ENCODE results near the gene CCSER1.

CCSER1 gene

GRCh38 chr4:90280954-90281353 is 153.8 kb downstream of the CCSER1 start:
- H3K9me3 ChIP-seq (ENCODE audit: insufficient read depth, low read length) = no peaks in the 10 kb centered on the region
- no peaks in the 10 kb centered on the region for H3K79me2 ChIP-seq (ENCODE audit: insufficient read depth, low read length)
- H3K4me3 ChIP-seq (ENCODE audit: insufficient read depth, low read length, poor library complexity, severe bottlenecking) = no peak overlapping the region
- H3F3A ChIP-seq (ENCODE audit: insufficient read depth) = no peaks in the 10 kb centered on the region
- no peaks in the 10 kb centered on the region for H3K9me2 ChIP-seq (replicated peaks; ENCODE audit: insufficient read depth, low read length)
- no peak overlapping the region for H3K9ac ChIP-seq (ENCODE audit: low read length)
- H3K27ac ChIP-seq (ENCODE audit: low read depth, low read length) = no peak overlapping the region
- TF ChIP-seq EZH2phosphoT487 (conservative IDR thresholded peaks at IDR 0.05; ENCODE audit: low read length) (no peak), CTCF (IDR thresholded peaks at IDR 0.05; ENCODE audit: insufficient read depth, low read length, poor library complexity, severe bottlenecking) (no peak)
- H3K27me3 ChIP-seq (ENCODE audit: low read length) = no peaks in the 10 kb centered on the region
- H3K4me2 ChIP-seq (ENCODE audit: low read depth, low read length, poor library complexity, severe bottlenecking) = no peak overlapping the region
- no peaks in the 10 kb centered on the region for H4K20me1 ChIP-seq (ENCODE audit: low read depth, low read length)
- no peak overlapping the region for H2AFZ ChIP-seq (ENCODE audit: low read depth, low read length, severe bottlenecking)
- H3K36me3 ChIP-seq (ENCODE audit: low read length) = no peaks in the 10 kb centered on the region

- Histone ChIP-seq H2AFZ (ENCODE audit: low read depth, low read length, severe bottlenecking) (no peak overlapping the region), H3K9me3 (ENCODE audit: insufficient read depth, low read length) (no peaks in the 10 kb centered on the region), H3K27me3 (ENCODE audit: low read length) (no peaks in the 10 kb centered on the region), H3K4me3 (ENCODE audit: insufficient read depth, low read length, poor library complexity, severe bottlenecking) (no peak overlapping the region), H3K4me2 (ENCODE audit: low read depth, low read length, poor library complexity, severe bottlenecking) (no peak overlapping the region), H3K36me3 (ENCODE audit: low read length) (no peaks in the 10 kb centered on the region), H3K79me2 (ENCODE audit: insufficient read depth, low read length) (no peaks in the 10 kb centered on the region), H3K9ac (ENCODE audit: low read length) (no peak overlapping the region), H3K9me2 (replicated peaks; ENCODE audit: insufficient read depth, low read length) (no peaks in the 10 kb centered on the region), H3F3A (ENCODE audit: insufficient read depth) (no peaks in the 10 kb centered on the region), H4K20me1 (ENCODE audit: low read depth, low read length) (no peaks in the 10 kb centered on the region), H3K27ac (ENCODE audit: low read depth, low read length) (no peak overlapping the region)
- TF ChIP-seq EZH2phosphoT487 (conservative IDR thresholded peaks at IDR 0.05; ENCODE audit: low read length) (no peak), CTCF (IDR thresholded peaks at IDR 0.05; ENCODE audit: insufficient read depth, low read length, poor library complexity, severe bottlenecking) (no peak)
Measured at GRCh38 chr4:90281541-90282355, 154.6 kb downstream of the CCSER1 start.

- no peaks in the 10 kb centered on the region for H3K27me3 ChIP-seq (ENCODE audit: low read length)
- H3K27ac ChIP-seq (ENCODE audit: low read depth, low read length) = no peak overlapping the region
- H3F3A ChIP-seq (ENCODE audit: insufficient read depth) = no peaks in the 10 kb centered on the region
- TF ChIP-seq CTCF (IDR thresholded peaks at IDR 0.05; ENCODE audit: insufficient read depth, low read length, poor library complexity, severe bottlenecking) (no peak), EZH2phosphoT487 (conservative IDR thresholded peaks at IDR 0.05; ENCODE audit: low read length) (no peak)
- H3K9ac ChIP-seq (ENCODE audit: low read length) = no peak overlapping the region
- no peak overlapping the region for H3K4me2 ChIP-seq (ENCODE audit: low read depth, low read length, poor library complexity, severe bottlenecking)
- no peak overlapping the region for H2AFZ ChIP-seq (ENCODE audit: low read depth, low read length, severe bottlenecking)
- no peaks in the 10 kb centered on the region for H3K9me3 ChIP-seq (ENCODE audit: insufficient read depth, low read length)
- H3K79me2 ChIP-seq (ENCODE audit: insufficient read depth, low read length) = no peaks in the 10 kb centered on the region
- no peaks in the 10 kb centered on the region for H3K9me2 ChIP-seq (replicated peaks; ENCODE audit: insufficient read depth, low read length)
- H4K20me1 ChIP-seq (ENCODE audit: low read depth, low read length) = no peaks in the 10 kb centered on the region
- no peaks in the 10 kb centered on the region for H3K36me3 ChIP-seq (ENCODE audit: low read length)
- no peak overlapping the region for H3K4me3 ChIP-seq (ENCODE audit: insufficient read depth, low read length, poor library complexity, severe bottlenecking)
Measured at GRCh38 chr4:90290345-90290744, 163.2 kb downstream of the CCSER1 start.

Measured in SU-DHL-6 (cell line).